PFSK-1 (cell line): ENCODE results near the gene PIK3R3.

ENCODE experiments used
- POLR2AphosphoS5 ChIP-seq: IDR thresholded peaks from 2 replicates; pipeline ENCODE4 v1.6.1; 2012; ENCODE audit warnings: low read depth, mild to moderate bottlenecking, control low read depth, low read length, moderate library complexity
- REST ChIP-seq, 2 experiments: IDR thresholded peaks; 2 replicates each; pipeline versions ENCODE4 v1.6.1 to v1.8.0; 2011 to 2012; ENCODE audit warnings: low read depth in 2 of 2, low read length in 2 of 2, control low read depth in 1 of 2, inconsistent platforms in 1 of 2, mild to moderate bottlenecking in 1 of 2, moderate library complexity in 1 of 2; ENCODE audit not compliant: insufficient read depth in 1 of 2
- SIN3A ChIP-seq: IDR thresholded peaks from 2 replicates; pipeline ENCODE4 v1.6.1; 2012; ENCODE audit warnings: mild to moderate bottlenecking, low read length, moderate library complexity, borderline replicate concordance; ENCODE audit not compliant: insufficient read depth

- TF ChIP-seq SIN3A = no peak
- no peak for TF ChIP-seq POLR2AphosphoS5
- no peak for TF ChIP-seq REST (IDR thresholded peaks at IDR 0.05; ENCODE audit: insufficient read depth in 1 of 2, low read depth in 2 of 2, low read length in 2 of 2)
Observed at GRCh38 chr1:46003315-46003714, 129.1 kb downstream of the PIK3R3 start.
